ENCODE data around the gene MYO18B. TPM values are rescaled to one million over a fixed set of nuclear protein-coding genes. Genes with fewer than 3 reads are reported as not detected.

Gene MYO18B
- polyA plus RNA-seq, 1 donor (not counting 4 experiments of a cell fraction or from before 2014, with no cell fraction given): not detected

DNA sequence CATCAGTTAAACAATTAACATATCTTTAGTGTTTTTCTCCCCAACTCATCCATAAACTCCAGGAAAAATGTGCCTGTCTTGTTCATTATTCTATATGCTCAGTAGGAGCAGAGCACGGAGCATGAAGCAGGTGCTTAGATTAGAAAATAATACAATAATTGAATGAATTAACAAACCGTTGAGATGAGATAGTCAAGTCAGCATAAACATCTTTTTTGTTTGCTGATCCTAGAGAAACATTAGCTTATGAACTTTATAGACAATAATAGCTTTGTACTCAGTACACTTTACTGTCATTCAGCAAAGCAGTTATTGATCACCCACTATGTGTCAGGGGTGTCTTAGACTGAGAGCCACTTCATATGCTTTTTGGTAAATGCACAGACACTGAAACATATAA lies 322.1 kb downstream of the MYO18B start:
- no peak overlapping the region for H3K4me2 ChIP-seq (ENCODE audit: control insufficient read depth, extremely low read depth, insufficient read depth, low read depth, low read length)
- H3K27me3 ChIP-seq (ENCODE audit: control insufficient read depth, extremely low read depth, insufficient read depth, low read length): no peaks in the 10 kb centered on the region
- no peaks in the 10 kb centered on the region for H3K9me1 ChIP-seq (ENCODE audit: control insufficient read depth, extremely low read depth, insufficient read depth, low read length)
- H2AFZ ChIP-seq (ENCODE audit: control insufficient read depth, low read length): no peak overlapping the region
- H3K79me2 ChIP-seq (ENCODE audit: control insufficient read depth, insufficient read depth, low read length): no peaks in the 10 kb centered on the region
- H3K4me3 ChIP-seq (ENCODE audit: control insufficient read depth in 2 of 3, extremely low read depth in 1 of 3, insufficient read depth in 2 of 3, low read depth in 1 of 3, low read length in 3 of 3): no peak overlapping the region
- dilution Hi-C loops (cut with MboI; ENCODE audit: extremely low pct_ligation_motif_present, low sequenced_read_pairs): no loop called here
- H3K9me3 ChIP-seq (ENCODE audit: control insufficient read depth, low read depth, low read length): no peaks in the 10 kb centered on the region
- H3K9ac ChIP-seq (ENCODE audit: control insufficient read depth, extremely low read depth, insufficient read depth, low read length): no peak overlapping the region
- H3K4me1 ChIP-seq (ENCODE audit: control insufficient read depth, extremely low read depth, insufficient read depth, low read length): peaks cover 3% of the 10 kb centered on the region
- H3K27ac ChIP-seq (ENCODE audit: control insufficient read depth, insufficient read depth, low read length): no peak overlapping the region
- no peaks in the 10 kb centered on the region for H3K36me3 ChIP-seq (ENCODE audit: control insufficient read depth in 2 of 2, extremely low read depth in 1 of 2, insufficient read depth in 2 of 2, low read length in 2 of 2)
- DNase-seq (ENCODE audit: low read depth, low spot score) (no peak), FAIRE-seq (no peak)
- TF ChIP-seq EZH2 (IDR thresholded peaks at IDR 0.05; ENCODE audit: low read length): no peak
- TF ChIP-seq, protein P1, sequence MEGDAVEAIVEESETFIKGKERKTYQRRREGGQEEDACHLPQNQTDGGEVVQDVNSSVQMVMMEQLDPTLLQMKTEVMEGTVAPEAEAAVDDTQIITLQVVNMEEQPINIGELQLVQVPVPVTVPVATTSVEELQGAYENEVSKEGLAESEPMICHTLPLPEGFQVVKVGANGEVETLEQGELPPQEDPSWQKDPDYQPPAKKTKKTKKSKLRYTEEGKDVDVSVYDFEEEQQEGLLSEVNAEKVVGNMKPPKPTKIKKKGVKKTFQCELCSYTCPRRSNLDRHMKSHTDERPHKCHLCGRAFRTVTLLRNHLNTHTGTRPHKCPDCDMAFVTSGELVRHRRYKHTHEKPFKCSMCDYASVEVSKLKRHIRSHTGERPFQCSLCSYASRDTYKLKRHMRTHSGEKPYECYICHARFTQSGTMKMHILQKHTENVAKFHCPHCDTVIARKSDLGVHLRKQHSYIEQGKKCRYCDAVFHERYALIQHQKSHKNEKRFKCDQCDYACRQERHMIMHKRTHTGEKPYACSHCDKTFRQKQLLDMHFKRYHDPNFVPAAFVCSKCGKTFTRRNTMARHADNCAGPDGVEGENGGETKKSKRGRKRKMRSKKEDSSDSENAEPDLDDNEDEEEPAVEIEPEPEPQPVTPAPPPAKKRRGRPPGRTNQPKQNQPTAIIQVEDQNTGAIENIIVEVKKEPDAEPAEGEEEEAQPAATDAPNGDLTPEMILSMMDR (optimal IDR thresholded peaks at IDR 0.05 in 1 of 3, IDR thresholded peaks at IDR 0.05 in 1 of 3, conservative IDR thresholded peaks at IDR 0.05 in 1 of 3; ENCODE audit: extremely low read depth in 1 of 3, insufficient read depth in 2 of 3, low read length in 3 of 3): no peak
- no peaks in the 10 kb centered on the region for H4K20me1 ChIP-seq (ENCODE audit: control insufficient read depth, extremely low read depth, insufficient read depth, low read length)

GRCh38 chr22:26065847-26066246 lies 323.9 kb downstream of the MYO18B start:
- Histone ChIP-seq H3K9me1 (ENCODE audit: control insufficient read depth, extremely low read depth, insufficient read depth, low read length) (no peaks in the 10 kb centered on the region), H3K4me1 (ENCODE audit: control insufficient read depth, extremely low read depth, insufficient read depth, low read length) (peaks cover 3% of the 10 kb centered on the region), H3K27ac (ENCODE audit: control insufficient read depth, insufficient read depth, low read length) (no peak overlapping the region), H3K79me2 (ENCODE audit: control insufficient read depth, insufficient read depth, low read length) (no peaks in the 10 kb centered on the region), H3K4me2 (ENCODE audit: control insufficient read depth, extremely low read depth, insufficient read depth, low read depth, low read length) (no peak overlapping the region), H3K9me3 (ENCODE audit: control insufficient read depth, low read depth, low read length) (no peaks in the 10 kb centered on the region), H3K27me3 (ENCODE audit: control insufficient read depth, extremely low read depth, insufficient read depth, low read length) (no peaks in the 10 kb centered on the region), H3K36me3 (ENCODE audit: control insufficient read depth in 2 of 2, extremely low read depth in 1 of 2, insufficient read depth in 2 of 2, low read length in 2 of 2) (no peaks in the 10 kb centered on the region), H2AFZ (ENCODE audit: control insufficient read depth, low read length) (no peak overlapping the region), H3K4me3 (ENCODE audit: control insufficient read depth in 2 of 3, extremely low read depth in 1 of 3, insufficient read depth in 2 of 3, low read depth in 1 of 3, low read length in 3 of 3) (no peak overlapping the region), H3K9ac (ENCODE audit: control insufficient read depth, extremely low read depth, insufficient read depth, low read length) (no peak overlapping the region), H4K20me1 (ENCODE audit: control insufficient read depth, extremely low read depth, insufficient read depth, low read length) (no peaks in the 10 kb centered on the region)
- no peak for TF ChIP-seq EZH2 (IDR thresholded peaks at IDR 0.05; ENCODE audit: low read length)
- TF ChIP-seq, protein P1 (optimal IDR thresholded peaks at IDR 0.05 in 1 of 3, IDR thresholded peaks at IDR 0.05 in 1 of 3, conservative IDR thresholded peaks at IDR 0.05 in 1 of 3; ENCODE audit: extremely low read depth in 1 of 3, insufficient read depth in 2 of 3, low read length in 3 of 3): no peak
- peak; percentile 34 for FAIRE-seq
- dilution Hi-C loops (cut with MboI; ENCODE audit: extremely low pct_ligation_motif_present, low sequenced_read_pairs): no loop called here
- DNase-seq (ENCODE audit: low read depth, low spot score): no peak

All from keratinocyte (primary cell).